Measurements from ENCODE around the gene MRPL28.

DNA sequence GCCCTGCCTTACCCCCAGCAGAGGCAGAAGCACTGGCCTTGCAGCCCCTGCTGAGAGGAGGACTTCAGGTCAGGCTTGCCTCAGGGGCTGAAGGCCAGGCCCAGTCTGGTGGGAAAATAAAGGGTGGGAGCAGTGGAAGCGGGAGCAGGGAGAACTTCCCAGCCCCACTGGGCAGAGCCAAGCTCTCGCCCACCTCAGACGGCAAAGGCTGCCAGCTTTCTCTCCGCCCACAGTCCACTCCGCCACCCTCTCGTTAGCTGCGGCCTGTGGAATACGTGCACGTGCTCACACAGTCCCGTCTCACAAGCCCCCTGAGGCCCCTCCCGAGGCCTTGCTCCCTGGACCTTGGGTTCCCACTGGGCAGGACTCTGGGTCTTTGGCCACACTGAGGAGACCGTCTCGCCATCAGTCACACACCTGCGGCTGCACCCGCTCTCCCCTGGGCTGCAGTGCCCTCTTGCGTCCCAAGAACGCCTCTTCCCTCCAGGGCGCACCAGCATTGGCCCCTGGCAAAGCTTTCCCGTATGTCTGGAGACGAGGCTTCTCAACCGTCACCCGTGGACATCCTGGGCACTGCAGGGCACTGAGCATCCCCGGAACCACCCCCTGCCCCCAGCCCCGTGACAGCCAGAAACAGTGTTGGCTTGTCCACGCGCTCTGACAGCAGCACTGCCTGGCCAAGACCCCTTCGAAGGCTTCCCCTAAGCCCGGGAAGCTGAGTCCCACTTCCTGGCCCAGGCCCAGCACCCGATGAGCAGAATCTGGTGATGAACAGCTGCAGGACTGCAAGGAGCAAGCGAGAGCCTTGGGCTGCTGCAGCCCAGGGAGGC, 8.3 kb downstream of the MRPL28 start:
- TF ChIP-seq POLR2AphosphoS5 (IDR thresholded peaks at IDR 0.05), result no peak
- TF ChIP-seq, protein P1, sequence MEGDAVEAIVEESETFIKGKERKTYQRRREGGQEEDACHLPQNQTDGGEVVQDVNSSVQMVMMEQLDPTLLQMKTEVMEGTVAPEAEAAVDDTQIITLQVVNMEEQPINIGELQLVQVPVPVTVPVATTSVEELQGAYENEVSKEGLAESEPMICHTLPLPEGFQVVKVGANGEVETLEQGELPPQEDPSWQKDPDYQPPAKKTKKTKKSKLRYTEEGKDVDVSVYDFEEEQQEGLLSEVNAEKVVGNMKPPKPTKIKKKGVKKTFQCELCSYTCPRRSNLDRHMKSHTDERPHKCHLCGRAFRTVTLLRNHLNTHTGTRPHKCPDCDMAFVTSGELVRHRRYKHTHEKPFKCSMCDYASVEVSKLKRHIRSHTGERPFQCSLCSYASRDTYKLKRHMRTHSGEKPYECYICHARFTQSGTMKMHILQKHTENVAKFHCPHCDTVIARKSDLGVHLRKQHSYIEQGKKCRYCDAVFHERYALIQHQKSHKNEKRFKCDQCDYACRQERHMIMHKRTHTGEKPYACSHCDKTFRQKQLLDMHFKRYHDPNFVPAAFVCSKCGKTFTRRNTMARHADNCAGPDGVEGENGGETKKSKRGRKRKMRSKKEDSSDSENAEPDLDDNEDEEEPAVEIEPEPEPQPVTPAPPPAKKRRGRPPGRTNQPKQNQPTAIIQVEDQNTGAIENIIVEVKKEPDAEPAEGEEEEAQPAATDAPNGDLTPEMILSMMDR (IDR thresholded peaks at IDR 0.05), result peak in 3 of 4 experiments; percentile 68 to 80 (median 76)

Data from gastroesophageal sphincter (tissue), 3 donors.